HepG2 (cell line): Measurements from ENCODE around the gene RFTN1.

ENCODE experiments used
- BRF2 ChIP-seq: sonication (generic); formaldehyde crosslinking; IDR thresholded peaks from 2 replicates; pipeline ENCODE4 v1.8.1; 2022; ENCODE audit warnings: mild to moderate bottlenecking, missing genetic modification reagents
- CTCF ChIP-seq: sonication (generic); formaldehyde crosslinking; IDR thresholded peaks from 2 replicates; pipeline ENCODE4 v1.5.0; 2020; ENCODE audit warnings: mild to moderate bottlenecking, missing genetic modification reagents, moderate library complexity
- FOSL1 ChIP-seq: sonication (generic); formaldehyde crosslinking; IDR thresholded peaks from 2 replicates; pipeline ENCODE4 v1.9.0; 2021; ENCODE audit warnings: missing genetic modification reagents, borderline replicate concordance
- POLR2A ChIP-seq, 2 experiments: IDR thresholded peaks; 2 replicates each; pipeline ENCODE4 v1.6.1; 2011; ENCODE audit warnings: low read depth in 2 of 2, low read length in 2 of 2, mild to moderate bottlenecking in 1 of 2, moderate library complexity in 1 of 2; ENCODE audit not compliant: insufficient read depth in 1 of 2
- POLR2AphosphoS5 ChIP-seq: IDR thresholded peaks from 2 replicates; pipeline ENCODE4 v1.6.1; 2012; ENCODE audit warnings: low read depth, low read length
- PRDM10 ChIP-seq: sonication (generic); formaldehyde crosslinking; IDR thresholded peaks from 2 replicates; pipeline ENCODE4 v1.4.0; 2020; ENCODE audit warnings: low read depth, missing genetic modification reagents
- TP53 ChIP-seq: sonication (generic); formaldehyde crosslinking; conservative IDR thresholded peaks from 2 replicates; pipeline ENCODE4 v1.4.0; 2020; ENCODE audit warnings: missing genetic modification reagents
- ZBTB14 ChIP-seq: sonication (generic); formaldehyde crosslinking; IDR thresholded peaks from 2 replicates; pipeline ENCODE4 v1.4.0; 2020; ENCODE audit warnings: missing genetic modification reagents
- ZBTB40 ChIP-seq, 2 experiments: fragments of 450-650 bp in 1 of 2; sonication (generic) in 1 of 2; formaldehyde crosslinking in 1 of 2; IDR thresholded peaks; 2 replicates each; pipeline versions ENCODE4 v1.6.1 to v1.8.0; 2016 to 2022; ENCODE audit warnings: antibody characterized with exemption in 1 of 2, mild to moderate bottlenecking in 1 of 2, missing genetic modification reagents in 1 of 2

- TF ChIP-seq CTCF (CRISPR knock-in tag), result no peak
- TF ChIP-seq ZBTB40 (IDR thresholded peaks at IDR 0.05), result no peak
- no peak for TF ChIP-seq ZBTB40 (CRISPR knock-in tag; IDR thresholded peaks at IDR 0.05)
- no peak for TF ChIP-seq ZBTB14 (CRISPR knock-in tag)
- no peak for TF ChIP-seq BRF2 (CRISPR knock-in tag)
- TF ChIP-seq POLR2A (IDR thresholded peaks at IDR 0.05; ENCODE audit: insufficient read depth in 1 of 2, low read depth in 2 of 2, low read length in 2 of 2), result no peak
- TF ChIP-seq TP53 (CRISPR knock-in tag), result no peak
- TF ChIP-seq FOSL1 (CRISPR knock-in tag), result no peak
- TF ChIP-seq POLR2AphosphoS5, result no peak
- no peak for TF ChIP-seq PRDM10 (CRISPR knock-in tag)
Observed at GRCh38 chr3:16289144-16289889, 224.2 kb downstream of the RFTN1 start.
